Ascending aorta (tissue), 2 donors: Measurements from ENCODE around the gene DCTPP1. TPM values are rescaled to one million over a fixed set of nuclear protein-coding genes. Genes with fewer than 3 reads are reported as not detected.

Source experiments
- DNase-seq, 2 donors: peaks; one replicate each; pipeline ENCODE4 v3.0.0-alpha.2; 2019; ENCODE audit warnings: low spot score in 2 of 2
- H3K27ac ChIP-seq, 2 donors: fragments of 200-600 bp; sonication (generic); one replicate each; pipeline ENCODE4 v1.5.1; 2016 to 2017; ENCODE audit warnings: mild to moderate bottlenecking in 1 of 2
- H3K27me3 ChIP-seq: fragments of 200-600 bp; sonication (generic); one replicate; pipeline ENCODE4 v1.5.1; 2017
- H3K36me3 ChIP-seq, 2 donors: fragments of 200-600 bp; sonication (generic); one replicate each; pipeline ENCODE4 v1.5.1; 2016
- H3K4me1 ChIP-seq, 2 donors: fragments of 200-600 bp; sonication (generic); one replicate each; pipeline ENCODE4 v1.5.1; 2016 to 2017; ENCODE audit warnings: mild to moderate bottlenecking in 1 of 2
- H3K4me3 ChIP-seq, 2 donors: fragments of 200-600 bp; sonication (generic); one replicate each; pipeline ENCODE4 v1.5.1; 2016 to 2017; ENCODE audit warnings: mild to moderate bottlenecking in 1 of 2
- H3K9me3 ChIP-seq, 2 donors: fragments of 200-600 bp; sonication (generic); one replicate each; pipeline ENCODE4 v1.5.1; 2016
- intact Hi-C: fragments of 100-400 bp; cut with DNase I; formaldehyde crosslinking; loops from one replicate; pipeline ENCODE4 v1.15.1; 2023
- total RNA-seq: library from RNA; depleted of rRNA; stranded (reverse); fragments of >200 nt; gene quantifications from one replicate; pipeline ENCODE4 v1.1.0, GENCODE V29; 2016
- TF ChIP-seq, protein P1 (sequence below), 3 experiments: fragments of 200-600 bp in 2 of 3; fragments of 450-650 bp in 1 of 3; sonication (generic) in 2 of 3; IDR thresholded peaks; one replicate each; pipeline ENCODE4 v1.5.1; 2016 to 2019; ENCODE audit warnings: antibody characterized with exemption in 3 of 3, mild to moderate bottlenecking in 1 of 3, moderate library complexity in 1 of 3

The DCTPP1 gene
- total RNA-seq, 1 donor from 2014 or later, result 7.2 TPM

GRCh38 chr16:30376461-30376902, 53.3 kb downstream of the DCTPP1 start:
- Histone ChIP-seq H3K27me3 (no peaks in the 10 kb centered on the region), H3K27ac (peak overlapping the region; percentile 99 to 100), H3K9me3 (no peaks in the 10 kb centered on the region), H3K36me3 (no peaks in the 10 kb centered on the region), H3K4me1 (peaks cover 8 to 10% of the 10 kb centered on the region in 2 donors), H3K4me3 (no peak overlapping the region)
- intact Hi-C loops, result loop anchor here (5.0 to 10.0 kb wide), 3 partner anchors 282 to 562 kb away; partner anchors contain the start of genes KCTD13, PAGR1, PRRT2 and TBX6
- DNase-seq, result no peak
- TF ChIP-seq, protein P1, sequence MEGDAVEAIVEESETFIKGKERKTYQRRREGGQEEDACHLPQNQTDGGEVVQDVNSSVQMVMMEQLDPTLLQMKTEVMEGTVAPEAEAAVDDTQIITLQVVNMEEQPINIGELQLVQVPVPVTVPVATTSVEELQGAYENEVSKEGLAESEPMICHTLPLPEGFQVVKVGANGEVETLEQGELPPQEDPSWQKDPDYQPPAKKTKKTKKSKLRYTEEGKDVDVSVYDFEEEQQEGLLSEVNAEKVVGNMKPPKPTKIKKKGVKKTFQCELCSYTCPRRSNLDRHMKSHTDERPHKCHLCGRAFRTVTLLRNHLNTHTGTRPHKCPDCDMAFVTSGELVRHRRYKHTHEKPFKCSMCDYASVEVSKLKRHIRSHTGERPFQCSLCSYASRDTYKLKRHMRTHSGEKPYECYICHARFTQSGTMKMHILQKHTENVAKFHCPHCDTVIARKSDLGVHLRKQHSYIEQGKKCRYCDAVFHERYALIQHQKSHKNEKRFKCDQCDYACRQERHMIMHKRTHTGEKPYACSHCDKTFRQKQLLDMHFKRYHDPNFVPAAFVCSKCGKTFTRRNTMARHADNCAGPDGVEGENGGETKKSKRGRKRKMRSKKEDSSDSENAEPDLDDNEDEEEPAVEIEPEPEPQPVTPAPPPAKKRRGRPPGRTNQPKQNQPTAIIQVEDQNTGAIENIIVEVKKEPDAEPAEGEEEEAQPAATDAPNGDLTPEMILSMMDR (IDR thresholded peaks at IDR 0.05), result no peak

DNA sequence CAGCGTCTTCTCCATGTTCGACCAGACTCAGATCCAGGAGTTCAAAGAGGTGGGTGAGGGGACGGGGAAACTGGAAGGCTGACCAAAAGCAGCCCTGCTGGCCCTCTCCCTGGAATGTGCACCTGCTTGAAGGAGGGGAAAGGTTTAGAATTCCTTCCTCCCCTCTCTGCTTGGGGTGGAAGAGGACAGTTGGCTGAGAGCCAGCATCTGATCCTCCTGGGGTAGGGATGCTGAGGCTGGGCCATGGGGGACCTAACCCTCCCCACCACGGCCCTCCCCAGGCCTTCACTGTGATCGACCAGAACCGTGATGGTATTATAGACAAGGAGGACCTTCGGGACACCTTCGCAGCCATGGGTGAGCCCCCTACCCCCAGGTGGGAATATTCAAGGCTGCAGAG, 54.0 kb downstream of the DCTPP1 start:
- H3K4me3 ChIP-seq, result no peak overlapping the region
- no peaks in the 10 kb centered on the region for H3K27me3 ChIP-seq
- no peak for DNase-seq
- TF ChIP-seq, protein P1 (IDR thresholded peaks at IDR 0.05), result no peak
- no peaks in the 10 kb centered on the region for H3K36me3 ChIP-seq
- no peak overlapping the region for H3K27ac ChIP-seq
- peaks cover 8 to 14% of the 10 kb centered on the region in 2 donors for H3K4me1 ChIP-seq
- H3K9me3 ChIP-seq, result no peaks in the 10 kb centered on the region
- intact Hi-C loops, result loop anchor here (5.0 to 10.0 kb wide), 3 partner anchors 281 to 561 kb away; partner anchors contain the start of genes KCTD13, PAGR1, PRRT2 and TBX6

- Histone ChIP-seq H3K4me3 (no peak within 1 kb of the TSS), H3K9me3 (no peaks in the 10 kb centered on the region), H3K27ac (no peak within 1 kb of the TSS), H3K27me3 (no peaks in the 10 kb centered on the region), H3K36me3 (no peaks in the 10 kb centered on the region), H3K4me1 (peaks cover 8 to 14% of the 10 kb centered on the region in 2 donors)
- no peak for DNase-seq
- TF ChIP-seq, protein P1 (IDR thresholded peaks at IDR 0.05), result no peak
- intact Hi-C loops, result loop anchor here (10.0 kb wide), 2 partner anchors 280 to 560 kb away; partner anchors contain the start of genes PAGR1, PRRT2, TBX6 and YPEL3
Measured at GRCh38 chr16:30374538-30374937, 55.3 kb downstream of the DCTPP1 start, which contains the start of gene MYL11. TSS of gene MYL11 (plus strand) at chr16:30374802. CDS start at chr16:30374858, 56 bp downstream.

Other genes starting within 250 kb of the DCTPP1 start
- gene CORO1A, start 246.4 kb downstream of the DCTPP1 start, total RNA-seq, result 69.4 TPM
- gene BOLA2B, start 236.4 kb downstream of the DCTPP1 start, total RNA-seq, result 643 TPM
- 44.6 TPM for gene SLX1A, start 236.2 kb downstream of the DCTPP1 start, total RNA-seq
- 14.8 TPM for gene SULT1A3, start 230.8 kb downstream of the DCTPP1 start, total RNA-seq
- gene NPIPB13, start 181.6 kb downstream of the DCTPP1 start, total RNA-seq, result 1.3 TPM
- 15.1 TPM for gene CD2BP2, start 74.7 kb downstream of the DCTPP1 start, total RNA-seq
- 20.9 TPM for gene TBC1D10B, start 59.5 kb downstream of the DCTPP1 start, total RNA-seq
- gene MYL11, start 55.2 kb downstream of the DCTPP1 start, total RNA-seq, result not detected
- not detected for gene SEPTIN1, start 47.5 kb downstream of the DCTPP1 start, total RNA-seq
- gene ZNF48, start 34.6 kb downstream of the DCTPP1 start, total RNA-seq, result 25.1 TPM
- 49.6 TPM for gene ZNF771, start 22.4 kb downstream of the DCTPP1 start, total RNA-seq
- 22.8 TPM for gene SEPHS2, start 15.8 kb upstream of the DCTPP1 start, total RNA-seq
- gene ITGAL, start 42.7 kb upstream of the DCTPP1 start, total RNA-seq, result 0.11 TPM
- gene ZNF768, start 96.5 kb upstream of the DCTPP1 start, total RNA-seq, result 18.9 TPM
- 19.6 TPM for gene ZNF747, start 104.8 kb upstream of the DCTPP1 start, total RNA-seq
- gene ZNF764, start 128.3 kb upstream of the DCTPP1 start, total RNA-seq, result 10.9 TPM
- 11.3 TPM for gene ZNF688, start 141.7 kb upstream of the DCTPP1 start, total RNA-seq
- 12.1 TPM for gene ZNF785, start 155.7 kb upstream of the DCTPP1 start, total RNA-seq
- gene ZNF689, start 180.4 kb upstream of the DCTPP1 start, total RNA-seq, result 7.0 TPM
- gene PRR14, start 220.9 kb upstream of the DCTPP1 start, total RNA-seq, result 124 TPM
- 26.8 TPM for gene FBRS, start 228.4 kb upstream of the DCTPP1 start, total RNA-seq